Panc1 (cell line): ENCODE measurements around the gene ADGRV1.

Experiments
- POLR2AphosphoS5 ChIP-seq: IDR thresholded peaks from 2 replicates; pipeline ENCODE4 v1.6.1; 2012; ENCODE audit warnings: mild to moderate bottlenecking, low read depth, low read length, moderate library complexity
- TF ChIP-seq, protein P1 (sequence below): fragments of 450-650 bp; IDR thresholded peaks from 2 replicates; pipeline ENCODE4 v1.5.1; 2017; ENCODE audit warnings: mild to moderate bottlenecking
- TF ChIP-seq, protein P2 (sequence below), 2 experiments: IDR thresholded peaks; 2 replicates each; pipeline ENCODE4 v1.6.1; 2011 to 2012; ENCODE audit warnings: low read depth in 2 of 2, control low read depth in 1 of 2, low read length in 1 of 2, mild to moderate bottlenecking in 1 of 2, moderate library complexity in 1 of 2; ENCODE audit not compliant: insufficient read depth in 1 of 2

DNA sequence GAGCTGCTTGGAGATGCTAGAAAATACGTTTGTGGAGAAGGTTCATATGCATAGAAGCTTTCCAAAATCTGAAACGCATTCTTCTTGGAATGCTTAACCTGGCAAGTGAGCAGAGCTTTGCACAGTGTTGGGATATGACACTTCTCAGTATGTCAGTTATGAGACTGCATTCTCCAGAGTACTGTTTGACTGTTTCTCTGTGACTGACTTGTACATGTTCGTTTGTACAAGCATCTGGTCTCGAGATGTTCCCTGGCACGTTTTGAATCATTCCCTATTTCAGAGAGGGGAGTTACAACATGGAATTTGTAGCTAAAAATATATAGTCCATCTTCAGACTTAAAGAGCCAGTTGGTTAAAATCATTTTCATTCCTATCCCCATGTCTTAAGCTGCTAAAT, 552.1 kb downstream of the ADGRV1 start:
- TF ChIP-seq, protein P1, sequence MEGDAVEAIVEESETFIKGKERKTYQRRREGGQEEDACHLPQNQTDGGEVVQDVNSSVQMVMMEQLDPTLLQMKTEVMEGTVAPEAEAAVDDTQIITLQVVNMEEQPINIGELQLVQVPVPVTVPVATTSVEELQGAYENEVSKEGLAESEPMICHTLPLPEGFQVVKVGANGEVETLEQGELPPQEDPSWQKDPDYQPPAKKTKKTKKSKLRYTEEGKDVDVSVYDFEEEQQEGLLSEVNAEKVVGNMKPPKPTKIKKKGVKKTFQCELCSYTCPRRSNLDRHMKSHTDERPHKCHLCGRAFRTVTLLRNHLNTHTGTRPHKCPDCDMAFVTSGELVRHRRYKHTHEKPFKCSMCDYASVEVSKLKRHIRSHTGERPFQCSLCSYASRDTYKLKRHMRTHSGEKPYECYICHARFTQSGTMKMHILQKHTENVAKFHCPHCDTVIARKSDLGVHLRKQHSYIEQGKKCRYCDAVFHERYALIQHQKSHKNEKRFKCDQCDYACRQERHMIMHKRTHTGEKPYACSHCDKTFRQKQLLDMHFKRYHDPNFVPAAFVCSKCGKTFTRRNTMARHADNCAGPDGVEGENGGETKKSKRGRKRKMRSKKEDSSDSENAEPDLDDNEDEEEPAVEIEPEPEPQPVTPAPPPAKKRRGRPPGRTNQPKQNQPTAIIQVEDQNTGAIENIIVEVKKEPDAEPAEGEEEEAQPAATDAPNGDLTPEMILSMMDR: no peak
- TF ChIP-seq, protein P2, sequence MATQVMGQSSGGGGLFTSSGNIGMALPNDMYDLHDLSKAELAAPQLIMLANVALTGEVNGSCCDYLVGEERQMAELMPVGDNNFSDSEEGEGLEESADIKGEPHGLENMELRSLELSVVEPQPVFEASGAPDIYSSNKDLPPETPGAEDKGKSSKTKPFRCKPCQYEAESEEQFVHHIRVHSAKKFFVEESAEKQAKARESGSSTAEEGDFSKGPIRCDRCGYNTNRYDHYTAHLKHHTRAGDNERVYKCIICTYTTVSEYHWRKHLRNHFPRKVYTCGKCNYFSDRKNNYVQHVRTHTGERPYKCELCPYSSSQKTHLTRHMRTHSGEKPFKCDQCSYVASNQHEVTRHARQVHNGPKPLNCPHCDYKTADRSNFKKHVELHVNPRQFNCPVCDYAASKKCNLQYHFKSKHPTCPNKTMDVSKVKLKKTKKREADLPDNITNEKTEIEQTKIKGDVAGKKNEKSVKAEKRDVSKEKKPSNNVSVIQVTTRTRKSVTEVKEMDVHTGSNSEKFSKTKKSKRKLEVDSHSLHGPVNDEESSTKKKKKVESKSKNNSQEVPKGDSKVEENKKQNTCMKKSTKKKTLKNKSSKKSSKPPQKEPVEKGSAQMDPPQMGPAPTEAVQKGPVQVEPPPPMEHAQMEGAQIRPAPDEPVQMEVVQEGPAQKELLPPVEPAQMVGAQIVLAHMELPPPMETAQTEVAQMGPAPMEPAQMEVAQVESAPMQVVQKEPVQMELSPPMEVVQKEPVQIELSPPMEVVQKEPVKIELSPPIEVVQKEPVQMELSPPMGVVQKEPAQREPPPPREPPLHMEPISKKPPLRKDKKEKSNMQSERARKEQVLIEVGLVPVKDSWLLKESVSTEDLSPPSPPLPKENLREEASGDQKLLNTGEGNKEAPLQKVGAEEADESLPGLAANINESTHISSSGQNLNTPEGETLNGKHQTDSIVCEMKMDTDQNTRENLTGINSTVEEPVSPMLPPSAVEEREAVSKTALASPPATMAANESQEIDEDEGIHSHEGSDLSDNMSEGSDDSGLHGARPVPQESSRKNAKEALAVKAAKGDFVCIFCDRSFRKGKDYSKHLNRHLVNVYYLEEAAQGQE (IDR thresholded peaks at IDR 0.05; ENCODE audit: insufficient read depth in 1 of 2, low read depth in 2 of 2, low read length in 1 of 2): no peak
- no peak for TF ChIP-seq POLR2AphosphoS5
